ENCODE results near the gene HOXC9. TPM values are rescaled to one million over a fixed set of nuclear protein-coding genes. Genes with fewer than 3 reads are reported as not detected.

The HOXC9 gene
- total and polyA plus RNA-seq, 12 donors = not detected

DNA sequence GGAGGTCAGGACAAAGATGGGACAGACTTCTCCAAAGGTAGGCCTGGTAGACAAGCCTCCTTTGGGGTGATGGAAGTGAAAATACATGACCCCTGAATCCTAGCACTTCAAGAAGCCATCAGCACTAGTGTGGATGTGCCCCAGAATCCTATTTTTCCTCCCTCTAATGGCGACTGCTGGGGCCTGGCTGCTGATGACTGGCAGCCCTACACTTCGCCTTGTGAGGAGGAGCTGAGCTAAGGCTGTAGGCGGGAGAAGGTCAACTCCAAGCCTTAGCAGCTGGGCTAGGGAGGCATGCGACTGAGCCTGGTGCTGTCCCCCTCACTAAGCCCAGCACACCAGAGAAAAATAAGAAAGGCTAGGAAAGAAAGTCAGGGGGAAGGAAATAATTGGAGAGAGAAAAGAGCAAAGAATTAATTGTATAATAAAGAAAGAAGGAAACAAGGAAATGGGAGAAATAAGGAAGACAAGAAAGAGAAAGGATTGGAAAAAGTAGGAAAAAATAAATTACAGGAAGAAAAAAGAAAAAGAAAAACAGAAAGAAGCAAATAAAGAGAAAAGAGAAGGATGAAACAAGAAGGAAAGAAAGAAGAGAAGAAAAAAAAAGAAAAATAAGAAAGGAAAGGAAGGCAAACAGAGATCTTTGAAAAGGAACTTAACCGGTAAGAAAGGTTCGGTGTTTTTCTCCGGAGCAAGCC is 19.7 kb upstream of the HOXC9 start:
- WGBS, 2 donors = 13 to 15% methylated on average over 7 of the region's 7 CpGs
- no peak overlapping the region for H3K4me3 ChIP-seq
- no peaks in the 10 kb centered on the region for H3K9me3 ChIP-seq
- H3K27me3 ChIP-seq = peaks cover 53 to 100% (median 98%) of the 10 kb centered on the region in 7 donors
- H3K27ac ChIP-seq = no peak overlapping the region
- H3K4me1 ChIP-seq = peaks cover 2 to 17% (median 7%) of the 10 kb centered on the region in 9 donors
- DNase-seq (no peak), ATAC-seq (no peak)
- intact Hi-C loops (cut with DNase I) = no loop called here
- H3K36me3 ChIP-seq = no peaks in the 10 kb centered on the region
- TF ChIP-seq, protein P1, sequence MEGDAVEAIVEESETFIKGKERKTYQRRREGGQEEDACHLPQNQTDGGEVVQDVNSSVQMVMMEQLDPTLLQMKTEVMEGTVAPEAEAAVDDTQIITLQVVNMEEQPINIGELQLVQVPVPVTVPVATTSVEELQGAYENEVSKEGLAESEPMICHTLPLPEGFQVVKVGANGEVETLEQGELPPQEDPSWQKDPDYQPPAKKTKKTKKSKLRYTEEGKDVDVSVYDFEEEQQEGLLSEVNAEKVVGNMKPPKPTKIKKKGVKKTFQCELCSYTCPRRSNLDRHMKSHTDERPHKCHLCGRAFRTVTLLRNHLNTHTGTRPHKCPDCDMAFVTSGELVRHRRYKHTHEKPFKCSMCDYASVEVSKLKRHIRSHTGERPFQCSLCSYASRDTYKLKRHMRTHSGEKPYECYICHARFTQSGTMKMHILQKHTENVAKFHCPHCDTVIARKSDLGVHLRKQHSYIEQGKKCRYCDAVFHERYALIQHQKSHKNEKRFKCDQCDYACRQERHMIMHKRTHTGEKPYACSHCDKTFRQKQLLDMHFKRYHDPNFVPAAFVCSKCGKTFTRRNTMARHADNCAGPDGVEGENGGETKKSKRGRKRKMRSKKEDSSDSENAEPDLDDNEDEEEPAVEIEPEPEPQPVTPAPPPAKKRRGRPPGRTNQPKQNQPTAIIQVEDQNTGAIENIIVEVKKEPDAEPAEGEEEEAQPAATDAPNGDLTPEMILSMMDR (IDR thresholded peaks at IDR 0.05) = no peak

DNA sequence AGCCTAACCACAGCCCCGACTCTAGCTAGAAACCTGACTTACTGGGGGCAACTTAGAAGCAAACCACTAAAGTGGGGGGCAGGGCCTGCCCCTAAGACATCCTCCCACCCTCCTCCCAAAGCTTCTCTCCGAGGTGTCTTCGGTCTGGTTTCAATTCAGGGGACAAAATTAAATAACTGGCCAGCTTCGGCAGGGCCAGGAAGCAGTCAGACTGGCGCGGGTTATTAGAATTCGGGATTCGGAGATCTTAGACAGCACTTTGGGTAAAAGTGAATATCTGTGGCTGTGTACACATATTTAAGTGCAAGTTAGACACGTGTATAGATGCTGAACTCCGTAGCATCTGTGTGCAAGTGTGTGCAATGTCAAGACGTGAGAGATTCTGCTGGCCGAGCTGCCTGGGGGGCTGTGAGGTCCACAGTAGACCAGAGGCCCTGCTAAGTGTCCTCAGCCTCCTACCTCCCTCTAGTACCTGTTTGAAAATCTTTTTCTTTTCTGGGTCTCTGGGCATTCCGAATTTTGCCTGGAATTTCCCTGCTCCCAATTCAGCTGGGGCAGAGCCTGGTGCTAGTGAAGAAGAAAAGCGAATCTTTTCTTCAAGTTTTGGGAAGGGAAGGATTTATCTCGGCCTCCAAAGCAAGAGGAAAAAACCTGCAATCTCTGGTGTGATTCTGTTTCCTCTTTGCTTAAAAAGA is 19.0 kb upstream of the HOXC9 start:
- WGBS, 2 donors = 22 to 25% methylated on average over 15 of the region's 15 CpGs
- TF ChIP-seq, protein P1 (IDR thresholded peaks at IDR 0.05) = no peak
- DNase-seq (no peak), ATAC-seq (no peak)
- H3K36me3 ChIP-seq = no peaks in the 10 kb centered on the region
- intact Hi-C loops (cut with DNase I) = no loop called here
- H3K4me1 ChIP-seq = peaks cover 2 to 20% (median 11%) of the 10 kb centered on the region in 9 donors
- H3K4me3 ChIP-seq = no peak overlapping the region
- H3K27ac ChIP-seq = no peak overlapping the region
- H3K9me3 ChIP-seq = no peaks in the 10 kb centered on the region
- peaks cover 53 to 100% (median 98%) of the 10 kb centered on the region in 7 donors for H3K27me3 ChIP-seq

DNA sequence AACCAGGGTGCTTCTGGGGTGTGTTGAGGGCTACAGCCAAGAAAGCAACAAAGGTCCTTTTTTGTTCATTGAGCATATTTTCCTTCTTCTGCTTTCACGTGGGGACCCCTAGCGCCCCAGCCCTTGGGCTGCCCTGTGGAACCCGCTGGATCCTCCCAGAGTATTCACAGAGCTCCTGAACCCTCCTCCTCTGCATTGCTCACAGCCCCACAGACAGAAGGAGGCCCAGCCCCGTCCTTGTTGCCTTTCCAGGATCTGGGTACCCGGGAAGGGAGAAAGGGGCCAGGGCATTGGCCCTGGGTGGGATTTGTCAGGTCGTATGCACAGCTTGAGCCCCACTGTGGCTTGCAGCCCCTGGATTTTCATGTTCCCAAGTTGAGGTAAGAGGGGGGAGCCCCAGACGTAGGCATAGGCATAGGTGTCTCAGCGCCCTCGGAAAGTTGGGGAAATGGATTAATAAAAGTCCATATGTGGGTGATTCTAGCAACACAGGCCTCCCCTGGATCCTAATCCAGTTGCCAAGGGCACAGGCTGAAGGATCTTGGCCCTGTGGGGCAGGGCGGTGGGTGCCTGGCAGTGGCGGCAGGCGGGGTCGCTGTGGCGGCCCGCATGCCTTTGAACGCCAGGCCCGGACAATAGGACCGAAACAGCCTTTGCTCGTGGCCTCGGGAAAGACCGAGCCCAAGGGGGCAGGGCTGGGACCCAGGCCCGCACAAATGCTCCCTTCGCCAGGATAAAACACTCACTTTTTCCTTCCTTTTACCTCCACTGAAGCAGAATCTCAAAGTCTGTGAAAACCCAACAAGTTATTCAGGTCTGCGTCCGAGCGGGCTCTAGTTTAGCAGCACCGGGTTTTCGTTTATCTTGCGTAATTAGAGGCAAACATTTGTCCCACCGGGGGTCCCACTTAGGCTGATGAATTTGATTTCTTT is 18.1 kb upstream of the HOXC9 start:
- H3K36me3 ChIP-seq = no peaks in the 10 kb centered on the region
- TF ChIP-seq, protein P1 (IDR thresholded peaks at IDR 0.05) = no peak
- no peak overlapping the region for H3K4me3 ChIP-seq
- H3K9me3 ChIP-seq = no peaks in the 10 kb centered on the region
- intact Hi-C loops (cut with DNase I) = no loop called here
- WGBS, 2 donors = 6 to 10% methylated on average over 30 of the region's 30 CpGs
- no peak overlapping the region for H3K27ac ChIP-seq
- H3K4me1 ChIP-seq = peaks cover 4 to 26% (median 15%) of the 10 kb centered on the region in 9 donors
- H3K27me3 ChIP-seq = peaks cover 54 to 100% (median 98%) of the 10 kb centered on the region in 7 donors
- DNase-seq (no peak), ATAC-seq (no peak)

Data from heart right ventricle (tissue), 16 donors.